RKO (cell line): ENCODE data around the gene NR3C2.
"Not testable (repeated sequence)": the region's sequence is repeated elsewhere in the genome, so short reads cannot be mapped to it uniquely, and the experiment has no call there.

ENCODE experiments used
- DNase-seq: peaks from one replicate; pipeline ENCODE4 v3.0.0-alpha.2; 2016; ENCODE audit warnings: low spot score

Gene NR3C2

DNA sequence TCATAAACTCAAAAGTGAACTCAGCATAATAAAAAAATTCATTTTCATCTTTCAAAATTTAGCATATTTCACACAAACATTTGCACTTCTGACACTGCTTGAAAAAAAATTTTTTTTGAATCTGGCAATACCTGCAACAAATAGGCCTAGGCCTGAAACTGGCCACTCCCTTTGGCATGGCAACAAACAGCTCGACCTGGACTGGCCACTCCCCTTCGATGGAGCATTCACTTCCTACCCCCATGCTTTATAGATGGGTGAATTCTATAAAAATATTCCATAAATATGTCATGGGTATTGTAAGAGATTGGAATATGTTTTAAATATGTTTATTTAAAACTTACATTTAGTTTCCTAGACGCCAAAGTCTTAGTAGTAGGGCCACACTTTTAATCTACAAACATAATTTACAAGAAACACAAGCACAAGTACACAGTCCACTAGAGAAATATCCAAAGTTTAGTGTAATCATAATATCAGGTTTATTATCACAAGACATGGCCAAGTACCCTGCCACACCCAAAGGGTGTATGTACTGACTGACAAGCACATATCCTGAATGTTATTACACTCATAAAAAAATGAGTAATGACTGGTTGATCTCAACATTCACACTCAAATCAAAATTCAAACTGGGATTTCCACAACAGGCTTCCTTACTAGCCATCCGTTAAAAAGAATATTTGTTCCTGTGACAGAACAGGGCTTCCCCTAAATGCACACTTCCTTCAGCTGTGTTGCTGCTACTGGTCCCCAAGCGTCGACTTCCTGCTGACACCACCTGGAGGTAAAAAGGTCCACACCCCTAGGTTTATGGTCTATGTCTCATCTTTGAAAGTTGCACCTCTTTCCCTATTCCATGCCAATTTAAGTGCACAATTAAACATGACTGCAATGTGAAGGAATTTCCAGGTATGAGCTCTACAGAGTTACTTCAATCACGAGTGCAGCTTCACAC is 271.5 kb downstream of the NR3C2 start:
- DNase-seq, result no peak

DNA sequence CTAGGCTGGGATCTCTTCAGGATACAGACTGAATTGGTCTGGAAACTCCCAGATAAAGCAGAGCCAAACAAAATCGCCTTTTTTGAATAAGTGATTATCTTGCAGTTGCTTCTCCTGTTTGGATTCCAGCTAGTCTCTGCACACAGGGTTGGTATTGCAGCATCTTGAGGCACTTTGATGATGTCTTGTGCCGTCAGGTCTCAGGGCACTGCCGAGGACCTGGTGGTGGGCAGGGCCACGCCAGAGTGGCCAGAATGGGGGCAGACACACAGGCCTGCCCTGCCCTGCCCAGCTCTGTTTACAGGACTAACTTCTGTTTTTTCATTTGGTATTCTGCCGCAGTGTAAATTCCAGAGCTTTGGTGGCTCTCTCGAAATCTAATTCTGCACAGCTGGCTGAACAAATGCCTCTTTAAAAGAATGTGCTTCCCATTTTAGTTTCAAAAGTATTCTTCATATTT is 276.1 kb downstream of the NR3C2 start:
- DNase-seq, result no peak

DNA sequence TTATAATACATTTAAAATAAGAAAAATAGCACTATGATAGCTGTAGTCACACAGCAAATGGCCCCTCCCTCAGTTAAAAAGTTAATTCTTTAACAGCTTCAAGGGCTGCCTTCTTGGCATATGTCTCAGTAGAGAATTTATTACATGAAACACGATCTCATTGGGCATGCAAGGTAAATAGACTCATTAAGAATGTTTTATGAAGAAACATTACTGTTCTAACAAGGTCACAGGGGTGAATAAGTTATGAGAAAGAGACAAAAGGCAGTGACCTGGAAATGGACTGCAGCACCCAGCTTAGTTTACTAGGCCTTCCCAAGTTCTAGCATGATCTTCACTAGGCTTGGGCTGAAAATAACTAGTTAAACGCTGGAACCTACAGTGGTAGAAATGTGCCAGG is 277.7 kb downstream of the NR3C2 start:
- DNase-seq, result no peak

DNA sequence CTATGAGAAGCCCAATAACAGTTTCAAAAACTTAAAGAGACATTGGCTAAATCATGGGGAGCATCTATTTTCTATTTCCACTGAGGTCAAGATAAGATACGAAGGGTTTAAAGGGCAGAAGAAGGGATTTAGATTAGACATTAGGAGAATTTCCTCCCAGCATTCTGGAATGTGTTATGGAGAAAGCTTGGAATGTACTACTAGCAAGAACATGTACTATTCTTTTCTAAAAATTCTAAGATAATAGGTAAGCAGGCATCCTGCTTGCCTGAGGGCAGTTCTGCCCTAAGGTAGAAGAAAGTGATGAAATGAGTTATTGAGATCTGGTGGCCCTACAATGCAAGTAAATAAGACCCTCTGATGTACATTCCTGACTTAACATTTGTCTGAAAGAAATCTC is 279.2 kb downstream of the NR3C2 start:
- no peak for DNase-seq

DNA sequence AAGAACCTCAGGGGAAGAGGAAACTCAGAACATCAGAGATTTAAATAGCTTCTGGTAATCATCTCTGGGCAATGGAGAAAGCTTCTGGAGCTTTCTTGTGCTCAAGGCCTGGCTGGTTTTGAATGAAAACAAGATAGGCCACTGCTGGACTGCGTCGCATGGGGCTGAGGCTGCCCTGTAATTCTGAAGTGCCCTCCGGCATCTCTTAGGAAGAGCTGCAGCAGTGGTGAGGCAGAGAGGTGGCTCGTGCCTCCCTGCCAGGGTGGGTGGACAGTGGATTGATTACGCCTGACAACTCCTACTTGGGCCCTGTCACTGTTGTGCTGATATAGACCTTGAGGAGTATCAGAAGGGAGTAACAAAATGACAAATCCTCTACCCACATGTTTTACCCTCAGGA is 279.7 kb downstream of the NR3C2 start:
- DNase-seq, result no peak

DNA sequence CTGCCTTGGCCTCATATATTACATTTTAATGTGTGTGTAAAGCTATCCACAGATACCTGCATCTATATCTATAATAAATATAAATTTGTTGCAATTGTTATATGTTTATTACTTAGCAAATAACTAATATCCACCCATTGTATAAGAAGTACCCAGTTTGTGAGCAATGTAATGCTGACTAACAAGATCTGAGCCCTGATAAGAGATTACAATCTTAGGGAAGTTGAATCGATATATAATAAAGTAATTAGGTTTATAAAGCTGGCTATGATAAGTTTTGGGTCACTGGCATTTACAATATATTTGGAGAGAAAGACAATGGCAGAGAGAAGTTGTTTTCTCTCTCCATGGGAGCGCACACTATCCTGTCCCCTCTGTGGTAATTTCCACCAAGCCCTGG is 280.6 kb downstream of the NR3C2 start:
- no peak for DNase-seq

DNA sequence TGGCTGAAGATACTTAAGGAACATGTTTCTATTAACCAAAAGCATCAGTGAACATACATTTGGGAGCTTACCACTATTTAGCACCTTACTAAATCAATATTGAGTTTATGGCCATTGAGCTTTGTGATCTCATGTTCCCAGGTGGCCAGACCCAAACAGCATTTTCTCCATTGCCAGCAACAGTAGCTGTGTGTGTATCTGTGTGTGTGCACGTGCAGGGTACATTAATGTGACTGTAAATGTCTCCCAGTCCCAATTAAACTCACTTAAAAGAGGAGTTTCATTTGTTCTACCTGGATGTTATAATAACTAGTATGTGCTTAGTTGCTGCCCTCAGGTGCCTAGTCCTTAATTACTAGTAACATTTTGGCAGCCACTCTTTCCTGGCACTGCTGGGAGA is 282.4 kb downstream of the NR3C2 start:
- DNase-seq, result no peak

DNA sequence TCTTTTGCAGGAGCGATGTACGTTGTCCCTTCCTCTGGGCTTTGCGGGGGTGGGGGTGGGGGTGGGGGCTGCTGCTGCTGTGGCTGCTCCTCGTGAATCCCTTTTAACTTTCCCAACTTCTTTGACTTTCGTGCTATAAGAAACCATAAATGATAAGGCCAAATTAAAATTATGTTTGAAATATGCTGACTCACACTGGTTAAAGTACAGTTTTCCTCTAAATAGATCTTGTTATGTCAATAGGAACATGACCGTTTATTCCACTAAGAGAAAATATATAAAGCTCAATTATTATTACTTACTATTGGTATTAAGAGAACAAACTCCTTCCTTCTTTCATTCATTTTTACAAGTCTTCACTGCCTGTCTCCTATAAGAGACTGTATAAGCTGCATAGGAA is 287.4 kb downstream of the NR3C2 start:
- no peak for DNase-seq

DNA sequence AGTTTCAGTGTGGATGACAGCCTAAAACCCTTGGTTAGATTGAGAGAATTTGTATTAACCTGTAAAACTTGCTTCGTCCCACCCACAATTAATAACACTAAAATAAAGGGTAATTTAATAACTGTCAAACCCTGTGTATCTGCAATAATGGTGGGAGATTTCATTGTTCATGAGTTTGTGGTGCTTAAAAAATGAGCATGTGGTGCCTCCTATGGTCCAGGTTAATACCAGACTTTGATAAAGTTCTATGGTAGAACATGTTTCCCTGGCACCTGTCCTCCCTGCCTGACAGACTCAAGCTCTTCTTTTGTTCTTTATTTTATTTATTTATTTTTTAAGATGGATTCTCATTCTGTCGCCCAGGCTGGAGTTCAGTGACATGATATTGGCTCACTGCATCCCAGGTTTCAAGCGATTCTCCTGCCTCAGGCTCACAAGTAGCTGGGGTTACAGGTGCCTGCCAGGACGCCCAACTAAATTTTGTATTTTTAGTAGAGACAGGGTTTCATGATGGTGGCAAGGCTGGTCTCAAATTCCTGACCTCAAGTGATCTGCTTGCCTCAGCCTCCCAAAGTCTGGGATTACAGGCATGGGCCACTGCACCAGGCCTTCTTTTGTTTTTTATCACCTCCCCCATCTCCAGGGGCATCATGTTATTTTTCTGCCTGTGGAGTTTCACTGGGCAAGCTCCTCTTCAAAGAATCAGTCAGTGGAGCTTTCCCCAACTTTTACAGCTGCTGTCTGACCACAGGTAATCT is 289.2 kb downstream of the NR3C2 start:
- DNase-seq, result peak; percentile 8

DNA sequence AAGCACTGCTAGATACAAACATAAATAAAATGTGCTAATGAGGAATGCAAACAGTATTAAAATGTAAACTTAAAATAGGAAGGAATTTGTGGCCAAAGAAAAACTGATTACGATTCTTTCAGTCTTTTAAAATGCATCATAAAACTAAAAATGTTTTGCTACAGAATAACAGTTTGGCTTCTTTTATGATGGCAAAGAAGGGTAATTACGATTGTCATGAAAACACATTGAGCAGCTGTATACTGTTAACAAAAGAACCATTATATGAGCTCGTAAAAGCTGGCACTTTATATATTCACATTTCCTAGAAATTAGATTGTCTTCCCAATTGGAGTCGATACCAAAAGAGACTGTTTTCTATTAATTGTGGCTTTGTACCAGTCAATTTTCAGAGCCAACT is 290.4 kb downstream of the NR3C2 start:
- DNase-seq, result no peak

DNA sequence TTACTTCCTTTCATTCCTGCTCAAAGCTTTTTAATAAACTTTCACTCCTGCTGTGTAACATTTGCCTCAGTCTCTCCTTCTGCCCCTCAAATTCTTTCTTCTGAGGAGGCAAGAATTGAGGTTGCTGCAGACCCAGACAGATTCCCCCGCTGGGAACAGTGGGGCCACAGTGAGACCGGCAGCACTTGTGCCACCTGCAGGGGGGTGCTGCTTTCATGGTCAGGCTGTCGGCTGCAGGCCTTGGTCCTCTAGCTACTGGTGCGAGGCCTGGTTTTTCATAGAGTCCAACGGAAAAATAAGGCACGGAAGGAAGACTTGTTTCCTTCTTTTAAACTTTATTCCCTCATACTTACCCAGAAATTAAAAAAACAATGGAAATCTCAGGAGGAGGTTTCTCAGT is 296.7 kb downstream of the NR3C2 start:
- no peak for DNase-seq

DNA sequence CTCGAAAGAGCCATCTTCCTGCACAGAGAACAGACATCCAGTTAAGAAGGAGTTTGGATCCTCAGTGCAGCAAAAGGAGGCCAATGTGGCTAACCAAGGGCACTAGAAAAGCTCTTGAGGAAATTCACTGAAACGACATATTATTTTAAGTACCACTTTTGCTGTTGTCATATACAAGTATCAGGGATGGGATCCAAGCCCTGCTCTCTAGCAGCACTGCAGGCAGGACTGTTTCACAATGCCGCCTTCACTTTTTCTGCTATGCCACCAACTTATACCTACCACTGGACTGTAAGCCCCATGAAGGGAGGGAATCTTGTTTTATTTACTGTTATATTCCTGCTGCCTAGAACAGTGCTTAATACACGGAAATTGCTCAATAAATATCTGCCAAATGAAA is 299.0 kb downstream of the NR3C2 start:
- DNase-seq, result no peak

DNA sequence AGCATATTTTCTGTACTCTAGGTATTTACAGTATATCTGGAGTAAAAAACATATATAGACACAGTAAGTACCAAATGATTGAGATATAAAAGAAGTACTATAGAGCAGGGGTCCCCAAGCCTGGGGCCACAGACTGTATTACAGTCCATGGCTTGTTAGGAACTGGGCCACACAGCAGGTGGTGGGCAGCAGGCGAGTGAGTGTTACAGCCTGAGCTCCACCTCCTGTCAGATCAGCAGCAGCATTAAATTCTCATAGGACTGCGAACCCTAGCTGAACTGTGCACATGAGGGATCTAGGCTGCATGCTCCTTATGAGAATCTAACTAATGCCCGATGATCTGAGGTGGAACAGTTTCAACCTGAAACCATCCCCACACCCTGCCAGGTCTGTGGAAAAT is 300.7 kb downstream of the NR3C2 start:
- DNase-seq, result no peak

DNA sequence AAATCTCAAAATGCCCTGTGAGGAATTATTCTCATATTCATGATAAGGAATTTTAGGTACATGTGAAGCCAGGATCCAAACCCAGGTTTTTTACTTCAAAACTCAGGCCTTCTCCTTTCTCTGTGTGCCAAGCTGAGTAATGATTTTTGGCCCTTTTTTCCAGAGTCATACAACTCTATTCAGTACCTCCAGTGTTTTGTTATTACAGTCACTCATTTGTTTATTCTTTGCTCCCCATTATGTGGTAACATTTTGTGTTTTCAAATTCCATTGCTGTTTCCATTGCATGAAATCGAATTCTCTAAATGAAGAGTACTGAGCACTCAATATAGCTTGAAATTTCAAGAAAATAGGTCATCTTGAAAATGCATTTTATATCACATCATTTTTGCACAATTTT is 315.4 kb downstream of the NR3C2 start:
- DNase-seq, result no peak

DNA sequence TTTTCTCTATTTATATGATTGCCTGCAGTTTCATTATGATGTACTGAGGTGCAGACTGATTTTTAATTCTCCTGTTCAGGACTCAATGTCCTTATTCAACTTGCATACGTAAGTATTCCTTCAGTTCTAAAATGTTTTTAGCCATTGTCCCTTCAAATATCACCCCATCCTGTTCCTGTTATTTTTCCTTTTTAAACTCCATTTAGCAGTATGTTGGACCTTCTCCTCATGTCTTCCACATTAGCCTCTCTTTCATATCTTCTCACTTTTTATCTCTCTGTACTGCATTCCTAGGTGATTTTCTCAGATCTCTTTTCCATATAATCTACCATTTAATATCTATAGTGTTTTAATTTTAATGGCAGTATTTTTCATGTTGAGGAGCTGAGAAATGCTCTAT is 317.7 kb downstream of the NR3C2 start:
- DNase-seq, result no peak

DNA sequence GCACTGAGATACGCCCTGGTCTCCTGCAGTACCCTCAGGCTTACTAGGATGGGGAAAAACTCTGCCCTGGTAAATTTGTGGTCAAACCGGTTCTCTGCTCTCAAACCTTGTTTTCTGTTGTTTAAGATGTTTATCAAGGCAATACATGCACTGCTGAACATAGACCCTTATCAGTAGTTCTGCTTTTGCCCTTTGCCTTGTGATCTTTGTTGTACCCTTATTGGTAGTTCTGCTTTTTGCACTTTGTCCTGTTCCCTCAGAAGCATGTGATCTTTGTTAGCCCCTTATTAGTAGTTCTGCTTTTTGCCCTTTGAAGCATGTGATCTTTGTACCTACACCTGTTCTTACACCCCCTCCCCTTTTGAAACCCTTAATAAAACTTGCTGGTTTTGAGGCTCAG is 319.1 kb downstream of the NR3C2 start:
- not testable (repeated sequence) for DNase-seq

DNA sequence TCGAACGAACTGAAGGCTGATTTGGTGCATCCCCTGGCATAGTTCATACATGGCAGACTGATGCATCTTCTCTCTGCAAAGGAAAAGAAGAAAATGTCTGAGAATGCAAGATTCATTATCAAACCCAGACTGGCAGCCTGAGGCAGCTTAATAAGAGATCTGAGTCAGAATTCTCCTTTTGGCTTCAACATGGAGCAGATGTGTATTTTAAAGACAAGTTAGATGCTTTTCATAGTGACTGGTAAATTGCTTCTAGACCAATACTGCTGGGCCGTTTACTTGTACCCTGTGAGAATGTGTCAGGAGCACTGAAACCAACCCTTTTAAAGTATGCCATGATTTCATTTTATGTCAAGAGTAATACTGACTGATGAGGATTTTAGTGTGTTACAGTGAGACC is 322.0 kb downstream of the NR3C2 start:
- DNase-seq, result no peak

DNA sequence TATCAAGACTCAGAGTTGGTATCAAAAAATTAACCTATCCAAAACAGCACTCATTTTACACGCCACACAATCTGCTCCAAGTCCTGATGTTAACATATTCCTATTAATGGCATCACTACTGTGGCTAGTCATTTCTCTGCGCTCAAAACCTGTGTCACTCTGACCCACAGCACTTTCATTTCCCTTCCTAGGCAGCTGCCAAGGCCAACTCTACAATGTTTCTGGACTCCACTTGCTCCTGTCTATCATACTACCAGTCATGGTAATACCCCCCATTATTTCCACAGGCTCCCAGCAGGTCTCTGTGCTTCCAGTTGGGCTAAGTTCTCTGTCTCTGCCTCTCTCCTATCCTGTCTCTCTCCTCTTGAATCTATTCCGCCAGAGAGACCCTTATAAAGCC is 323.6 kb downstream of the NR3C2 start:
- no peak for DNase-seq

DNA sequence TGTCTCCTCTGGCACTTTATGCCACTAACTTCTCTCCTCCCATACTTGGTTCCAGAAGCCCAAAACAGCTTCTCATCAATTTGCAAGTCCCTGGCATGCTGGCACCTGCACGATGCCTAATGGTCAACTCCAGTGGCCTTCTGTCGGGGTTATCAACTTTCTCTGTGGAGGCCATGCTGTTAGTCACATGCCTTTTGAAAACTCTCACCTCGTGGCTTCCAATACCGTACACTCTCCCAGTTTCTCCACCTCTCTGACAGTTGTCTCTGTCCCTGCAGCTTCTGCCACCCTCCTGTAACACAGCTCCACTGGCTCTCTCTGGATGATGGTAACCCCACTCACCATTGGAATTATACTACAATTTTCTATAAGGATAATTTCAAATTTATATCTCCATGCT is 324.0 kb downstream of the NR3C2 start:
- no peak for DNase-seq

DNA sequence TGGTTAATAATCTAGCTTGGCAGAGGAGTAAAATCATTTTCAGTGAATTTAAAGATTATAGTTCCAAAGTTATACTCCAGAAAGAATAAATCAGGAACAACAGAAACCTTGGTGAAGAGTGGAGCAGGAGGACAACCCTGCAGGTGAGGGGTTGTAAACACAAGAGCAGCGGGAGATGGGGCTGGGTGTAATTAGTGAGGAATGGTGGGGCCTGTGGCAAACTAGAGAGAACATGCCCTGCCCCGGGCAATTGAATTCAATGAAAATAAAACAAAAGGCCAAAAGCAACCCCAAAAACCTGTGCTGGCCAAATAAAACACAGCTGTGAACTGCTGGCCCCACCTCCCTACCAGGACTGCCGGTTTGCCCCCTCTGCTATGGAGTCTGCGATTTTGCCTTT is 325.2 kb downstream of the NR3C2 start:
- DNase-seq, result no peak

DNA sequence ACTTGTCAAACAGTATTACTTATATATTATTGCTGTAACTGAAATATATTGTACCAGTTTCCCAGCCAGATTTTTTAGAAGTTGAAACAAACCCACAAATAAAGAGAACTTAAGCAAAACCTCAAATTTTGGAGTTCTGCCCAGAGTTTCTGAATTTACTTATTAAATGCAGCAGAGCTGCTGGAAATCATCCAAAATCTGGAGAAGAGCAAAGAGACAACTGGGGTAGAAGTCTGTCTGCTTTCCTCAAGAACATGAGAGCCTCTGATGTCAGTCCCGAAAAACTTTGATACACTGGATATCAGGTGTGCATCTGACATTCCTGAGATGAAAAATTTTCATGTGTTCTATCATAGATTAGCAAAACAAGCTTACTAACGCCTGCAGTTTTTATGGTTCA is 325.9 kb downstream of the NR3C2 start:
- no peak for DNase-seq

DNA sequence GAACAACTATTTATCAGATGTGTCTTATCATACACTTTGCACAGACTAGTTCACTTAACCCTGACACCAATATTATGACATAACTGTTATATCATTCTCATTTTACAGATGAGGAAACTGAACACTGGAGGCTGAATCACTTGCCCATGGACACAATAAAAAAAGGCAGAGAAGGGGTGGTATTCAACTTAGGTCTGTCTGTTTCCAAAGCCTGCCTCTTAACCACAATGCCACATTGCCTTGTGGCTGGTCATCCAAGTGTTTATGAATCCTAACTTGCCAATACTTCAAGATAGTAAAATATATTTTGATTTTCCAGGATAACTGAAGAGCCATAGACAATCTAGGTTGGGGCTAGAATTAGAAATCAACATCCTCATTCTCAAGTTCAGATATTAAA is 327.8 kb downstream of the NR3C2 start:
- no peak for DNase-seq

DNA sequence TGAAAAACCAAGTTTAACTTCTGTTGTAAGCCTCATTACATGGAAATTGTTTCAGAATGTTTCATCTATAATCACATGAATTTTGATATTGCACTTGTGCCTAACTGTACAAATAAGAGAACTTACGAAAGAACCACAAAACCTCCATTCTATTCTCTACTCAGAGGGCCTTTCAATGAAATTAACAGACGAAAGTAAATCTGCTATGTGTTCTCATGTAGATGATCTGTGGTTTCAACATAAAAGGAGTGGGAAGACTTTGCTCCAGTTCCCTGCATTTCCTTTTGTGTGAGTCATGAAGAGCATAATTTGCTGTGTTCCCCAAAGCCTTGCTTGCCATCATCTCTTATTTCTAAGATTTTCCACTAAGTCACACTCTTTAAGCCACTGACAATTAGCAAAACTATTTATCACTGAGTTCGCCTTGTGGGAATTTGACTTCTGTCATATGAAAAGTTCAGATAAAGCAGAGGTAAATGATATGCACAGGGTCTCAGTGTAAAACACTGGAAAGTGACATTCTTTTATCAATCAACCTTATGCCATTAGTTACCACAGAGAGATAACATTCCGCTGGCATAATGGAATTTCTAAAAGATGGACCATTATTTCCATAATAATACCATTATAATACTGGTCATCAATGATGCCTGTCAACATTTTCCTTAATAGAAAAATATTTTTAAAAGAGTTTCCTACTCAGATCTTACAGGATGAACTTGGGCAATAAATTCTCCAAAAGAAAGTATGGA is 329.8 kb downstream of the NR3C2 start:
- peak; percentile 22 for DNase-seq
